NCI-H1930 (cell line): ENCODE measurements around the gene ERCC5.

Experiments
- DNase-seq, 2 experiments: peaks; one replicate each; lab custom pipeline; 2025; lab: John Stamatoyannopoulos, UW

ERCC5 gene

GRCh38 chr13:102845289-102845629 lies 573 bp upstream of the ERCC5 start:
- no peak for DNase-seq

- peak in 1 of 2 experiments; percentile 15 for DNase-seq
These were observed 606 bp downstream of the ERCC5 start for GRCh38 chr13:102846261-102847015.

- DNase-seq: peak; percentile 12 to 14
These were observed 1.7 kb downstream of the ERCC5 start for GRCh38 chr13:102847272-102848234.

DNA sequence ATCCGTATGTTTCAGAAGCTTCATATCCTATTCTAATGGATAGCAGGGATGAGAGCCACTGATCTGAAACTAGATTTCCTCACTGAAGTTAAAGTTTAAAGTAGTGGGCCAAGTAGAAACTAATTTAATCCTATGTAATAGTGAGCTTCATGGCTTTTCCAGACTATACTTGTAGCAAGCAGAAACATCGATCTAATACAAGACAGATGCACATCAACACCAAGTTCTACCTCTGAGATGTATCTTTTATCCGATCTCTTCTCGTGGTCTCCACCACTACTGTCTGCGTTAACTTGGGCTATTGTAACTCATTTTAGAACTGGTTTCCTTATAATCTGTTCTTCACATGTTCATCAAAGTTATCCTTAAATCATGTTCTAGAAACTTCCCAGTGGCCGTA lies 3.1 kb downstream of the ERCC5 start:
- no peak for DNase-seq

- no peak for DNase-seq
These were observed 6.7 kb downstream of the ERCC5 start for GRCh38 chr13:102852556-102852955.

- no peak for DNase-seq
These were observed 8.8 kb downstream of the ERCC5 start for GRCh38 chr13:102854675-102855074.

DNA sequence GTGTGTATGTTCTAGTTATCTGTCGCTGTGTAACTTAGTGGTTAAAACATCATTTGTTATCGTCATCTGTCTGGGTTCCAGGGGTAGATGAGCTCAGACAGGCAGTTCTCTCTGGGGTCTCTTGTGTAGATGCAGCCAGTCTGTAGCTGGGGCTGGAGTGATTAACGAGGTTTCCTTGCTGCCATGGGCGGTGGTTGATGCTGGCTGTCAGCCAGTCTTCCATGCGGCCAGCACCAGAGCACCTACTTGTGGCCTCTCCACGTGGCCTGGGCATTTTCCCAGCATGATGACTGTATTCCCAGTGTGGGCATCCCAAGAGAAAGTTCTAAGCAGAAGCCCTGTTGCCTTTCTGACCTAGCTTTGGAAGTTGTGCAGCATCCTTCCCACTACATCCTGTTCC lies 10.7 kb downstream of the ERCC5 start:
- DNase-seq: no peak

- no peak for DNase-seq
These were observed 16.9 kb downstream of the ERCC5 start for GRCh38 chr13:102862624-102863210.

DNA sequence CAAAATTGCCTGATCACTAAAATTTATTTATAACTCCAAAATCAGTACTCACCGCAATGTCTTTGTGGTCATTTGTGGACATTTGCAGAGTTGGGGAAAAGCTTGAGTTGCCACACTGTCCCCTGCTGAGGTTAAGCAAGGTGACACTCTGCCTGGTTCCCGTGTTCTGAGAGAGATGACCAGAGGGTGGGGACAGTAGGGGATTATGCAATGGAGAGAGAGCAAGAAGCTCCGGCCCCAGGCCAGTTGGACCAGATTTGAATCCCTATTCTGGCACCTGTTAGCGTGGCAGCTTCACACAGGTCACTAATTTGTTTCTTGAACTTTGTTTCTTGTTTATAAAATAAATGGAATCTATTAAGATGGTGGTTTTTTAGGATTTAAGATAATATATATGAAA lies 17.8 kb downstream of the ERCC5 start:
- DNase-seq: no peak

GRCh38 chr13:102868366-102868936 lies 22.6 kb downstream of the ERCC5 start:
- no peak for DNase-seq

DNA sequence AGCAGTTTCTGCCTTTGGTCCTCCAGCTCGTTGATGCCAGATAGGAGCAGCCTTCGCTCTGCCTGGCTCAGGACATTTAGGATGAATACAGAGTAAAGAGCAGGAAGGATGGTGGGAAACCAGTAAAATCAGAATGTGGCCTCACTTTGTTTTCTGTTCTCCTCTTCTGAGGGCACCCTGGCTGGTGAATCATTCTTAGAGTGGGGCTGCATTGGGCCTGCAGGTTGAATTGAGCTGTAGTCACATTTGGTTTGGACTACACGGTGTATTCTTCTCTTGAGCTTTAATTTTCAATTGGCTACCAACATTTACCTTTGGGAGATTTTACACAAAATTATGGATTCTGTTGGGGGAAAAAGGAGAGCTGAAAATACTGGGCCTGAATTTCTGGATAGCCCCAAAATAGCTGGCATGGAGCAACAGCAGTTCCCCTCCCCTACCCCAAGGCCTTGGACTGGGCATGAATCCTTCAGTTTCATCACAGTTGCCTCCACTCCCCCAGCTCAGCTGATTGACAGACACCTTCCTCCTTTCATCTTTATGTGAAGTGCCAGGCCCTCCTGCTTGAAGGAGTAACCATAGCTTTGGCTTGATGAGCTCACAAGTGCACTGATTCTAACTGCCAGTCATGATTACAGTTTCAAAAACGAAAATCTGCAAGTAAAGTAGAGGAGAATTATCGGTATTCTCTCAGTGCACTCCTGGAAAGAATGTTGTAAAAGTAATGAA lies 24.3 kb downstream of the ERCC5 start:
- no peak for DNase-seq

GRCh38 chr13:102870677-102871415 lies 25.0 kb downstream of the ERCC5 start:
- DNase-seq: peak; percentile 12 to 45

GRCh38 chr13:102872131-102872530 lies 26.3 kb downstream of the ERCC5 start:
- DNase-seq: no peak

DNA sequence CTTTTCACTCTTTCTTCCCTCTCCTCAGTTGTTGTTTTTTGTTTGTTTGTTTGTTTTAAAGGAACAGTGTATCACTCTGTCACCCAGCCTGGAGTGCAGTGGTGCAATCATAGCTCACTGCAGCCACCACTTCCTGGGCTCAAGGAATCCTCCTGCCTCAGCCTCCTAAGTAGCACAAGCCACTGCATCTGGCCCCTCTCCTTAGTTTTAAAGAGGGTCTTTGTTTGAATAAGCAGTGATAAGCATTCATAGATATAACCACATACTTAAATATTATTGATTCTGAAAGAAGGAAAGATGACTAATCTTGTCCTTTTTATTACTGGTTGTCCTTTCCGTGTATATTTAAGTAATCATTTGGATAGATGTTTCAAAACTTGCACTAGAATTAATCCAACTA lies 26.7 kb downstream of the ERCC5 start:
- no peak for DNase-seq

DNA sequence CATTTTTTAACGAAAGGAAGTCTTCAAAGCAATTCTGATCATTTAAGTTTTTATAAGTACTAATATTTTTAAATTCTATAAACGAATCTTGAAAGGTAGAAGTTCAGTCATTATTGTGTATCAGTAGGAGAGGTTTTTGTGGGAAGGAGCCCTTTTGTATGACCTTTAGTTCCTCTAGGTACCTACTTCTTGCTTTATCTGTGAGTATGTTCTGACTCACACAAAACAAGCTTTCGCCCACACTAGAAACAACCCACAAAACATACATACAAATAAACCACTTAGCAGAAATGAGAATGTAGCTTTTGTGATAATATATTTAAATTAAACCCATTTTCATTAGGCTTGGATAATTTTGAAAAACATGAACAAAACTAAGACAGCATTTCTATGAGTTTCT lies 27.8 kb downstream of the ERCC5 start:
- no peak for DNase-seq

DNA sequence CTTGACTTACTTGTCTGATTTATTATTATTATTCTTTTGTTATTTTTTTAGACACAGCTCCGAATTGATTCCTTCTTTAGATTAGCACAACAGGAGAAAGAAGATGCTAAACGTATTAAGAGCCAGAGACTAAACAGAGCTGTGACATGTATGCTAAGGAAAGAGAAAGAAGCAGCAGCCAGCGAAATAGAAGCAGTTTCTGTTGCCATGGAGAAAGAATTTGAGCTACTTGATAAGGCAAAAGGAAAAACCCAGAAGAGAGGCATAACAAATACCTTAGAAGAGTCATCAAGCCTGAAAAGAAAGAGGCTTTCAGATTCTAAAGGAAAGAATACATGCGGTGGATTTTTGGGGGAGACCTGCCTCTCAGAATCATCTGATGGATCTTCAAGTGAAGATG lies 29.4 kb downstream of the ERCC5 start:
- DNase-seq: no peak

- DNase-seq: no peak
These were observed 31.5 kb downstream of the ERCC5 start for GRCh38 chr13:102877303-102877702.

GRCh38 chr13:102878481-102878880 lies 32.6 kb downstream of the ERCC5 start:
- no peak for DNase-seq

- DNase-seq: no peak
These were observed 34.1 kb downstream of the ERCC5 start for GRCh38 chr13:102879793-102880499.
